Right cardiac atrium (tissue), 5 donors: ENCODE results near the gene ZNF771. TPM values are rescaled to one million over a fixed set of nuclear protein-coding genes. Genes with fewer than 3 reads are reported as not detected.

Experiments
- ATAC-seq, 2 donors: fragments of 200-7000 bp; cut with Tn5 transposase; one replicate each; pipeline versions ENCODE4 v1.8.0 to v1.9.1; 2020; ENCODE audit warnings: moderate library complexity in 2 of 2, mild to moderate bottlenecking in 1 of 2
- DNase-seq, 3 donors: peaks; one replicate each; pipeline ENCODE4 v3.0.0-alpha.2; 2020
- H3K27ac ChIP-seq: one replicate; pipeline ENCODE4 v1.5.1; 2013; ENCODE audit warnings: mild to moderate bottlenecking, low read length, control low read depth, moderate library complexity
- H3K27me3 ChIP-seq: one replicate; pipeline ENCODE4 v1.6.1; 2013; ENCODE audit not compliant: control insufficient read depth, insufficient read depth
- H3K4me1 ChIP-seq: one replicate; pipeline ENCODE4 v1.6.1; 2013; ENCODE audit warnings: low read length; ENCODE audit not compliant: control insufficient read depth, insufficient read depth
- H3K4me3 ChIP-seq: one replicate; pipeline ENCODE4 v1.5.1; 2013; ENCODE audit warnings: low read length, control low read depth
- H3K9me3 ChIP-seq: one replicate; pipeline ENCODE4 v1.6.1; 2013; ENCODE audit warnings: low read length; ENCODE audit not compliant: control insufficient read depth
- WGBS: extraction: QIAGEN DNeasy Blood & Tissue Kit; methylation state at CpG from one replicate; pipeline ENCODE4 v1.1.7; 2013; 5-methylcytosine and 5-hydroxymethylcytosine counted together
- intact Hi-C, 4 donors: fragments of 100-400 bp; cut with DNase I; formaldehyde crosslinking; loops; one replicate each; pipeline versions ENCODE4 v1.11.0 to v1.14.0; 2022 to 2023
- polyA plus RNA-seq: library from polyadenylated mRNA; stranded (reverse); fragments of 200-250 nt; gene quantifications from one replicate; pipeline ENCODE4 v1.2.3, GENCODE V29; 2013
- total RNA-seq, 4 donors: library from RNA; stranded (reverse); fragmentation: NEBNext Ultra II Directional; extraction: Animal tissue kit (Norgen Biotek cat#: 25700); gene quantifications; one replicate each; pipeline ENCODE4 v1.2.1, GENCODE V29; 2021
- donor health status: healthy with polysubstance abuse.
- donor health status: DM: no; HTN: yes; CAD: no.
- donor health status: DM: no; HTN: no; CAD: no.
- donor health status: DM: no; HTN: yes; CAD: no; lungs with severe emphysema.
- donor health status: DM: yes; HTN: yes; CAD: no.

ZNF771 gene
- total and polyA plus RNA-seq, 5 donors, result 4.4 to 11.9 (median 6.6) TPM

- Histone ChIP-seq H3K27me3 (no peaks in the 10 kb centered on the region), H3K9me3 (no peaks in the 10 kb centered on the region), H3K4me1 (peaks cover 10% of the 10 kb centered on the region), H3K4me3 (peak overlapping the region; percentile 98), H3K27ac (peak overlapping the region; percentile 53)
- WGBS, result 2% methylated on average over 8 of the region's 8 CpGs
- DNase-seq, result peak; percentile 45 to 61 (median 53)
- intact Hi-C loops, result no loop called here
- no peak for ATAC-seq
These were observed 39.1 kb upstream of the ZNF771 start for GRCh38 chr16:30368122-30368791.

GRCh38 chr16:30368792-30369090 lies 38.7 kb upstream of the ZNF771 start:
- ATAC-seq (no peak), DNase-seq (no peak)
- WGBS, result 6% methylated on average over 4 of the region's 4 CpGs
- intact Hi-C loops, result no loop called here
- H3K27me3 ChIP-seq, result no peaks in the 10 kb centered on the region
- no peaks in the 10 kb centered on the region for H3K9me3 ChIP-seq
- H3K27ac ChIP-seq, result peak overlapping the region; percentile 53
- H3K4me3 ChIP-seq, result peak overlapping the region; percentile 98
- peaks cover 10% of the 10 kb centered on the region for H3K4me1 ChIP-seq

GRCh38 chr16:30369091-30369937 lies 38.1 kb upstream of the ZNF771 start:
- Histone ChIP-seq H3K27me3 (no peaks in the 10 kb centered on the region), H3K4me1 (peaks cover 10% of the 10 kb centered on the region), H3K27ac (peak overlapping the region; percentile 53), H3K4me3 (peak overlapping the region; percentile 98), H3K9me3 (no peaks in the 10 kb centered on the region)
- DNase-seq (peak in 2 of 3 donors; percentile 68 to 73), ATAC-seq (no peak)
- under 1% methylated on average over 45 of the region's 45 CpGs for WGBS
- intact Hi-C loops, result no loop called here

- DNase-seq (no peak), ATAC-seq (no peak)
- Histone ChIP-seq H3K27me3 (no peaks in the 10 kb centered on the region), H3K9me3 (no peaks in the 10 kb centered on the region), H3K27ac (peak overlapping the region; percentile 53), H3K4me1 (peaks cover 10% of the 10 kb centered on the region), H3K4me3 (peak overlapping the region; percentile 98)
- 1% methylated on average over 75 of the region's 76 CpGs for WGBS
- intact Hi-C loops, result no loop called here
These were observed 37.4 kb upstream of the ZNF771 start for GRCh38 chr16:30369938-30370455.

- intact Hi-C loops, result no loop called here
- peak; percentile 95 for ATAC-seq
- DNase-seq, result peak; percentile 96 to 98 (median 98)
- under 1% methylated on average over 40 of the region's 40 CpGs for WGBS
- Histone ChIP-seq H3K4me3 (peak within 1 kb of the TSS; percentile 98), H3K27me3 (no peaks in the 10 kb centered on the region), H3K9me3 (no peaks in the 10 kb centered on the region), H3K27ac (peak within 1 kb of the TSS; percentile 90), H3K4me1 (peaks cover 10% of the 10 kb centered on the region)
These were observed 36.8 kb upstream of the ZNF771 start, which contains the start of gene TBC1D10B for GRCh38 chr16:30370456-30371247. TSS of gene TBC1D10B (minus strand) at chr16:30370494. CDS start at chr16:30370183, 311 bp downstream.

- ATAC-seq, result no peak
- H3K4me1 ChIP-seq, result peaks cover 10% of the 10 kb centered on the region
- no peaks in the 10 kb centered on the region for H3K27me3 ChIP-seq
- intact Hi-C loops, result no loop called here
- WGBS, result 20% methylated on average over 11 of the region's 11 CpGs
- H3K9me3 ChIP-seq, result no peaks in the 10 kb centered on the region
- peak overlapping the region; percentile 30 for H3K4me3 ChIP-seq
- peak overlapping the region; percentile 90 for H3K27ac ChIP-seq
- DNase-seq, result no peak
These were observed 36.1 kb upstream of the ZNF771 start for GRCh38 chr16:30371248-30371816.

- no peak overlapping the region for H3K4me3 ChIP-seq
These were observed 35.2 kb upstream of the ZNF771 start for GRCh38 chr16:30372038-30372712.

GRCh38 chr16:30372725-30373124 lies 34.7 kb upstream of the ZNF771 start:
- no peak overlapping the region for H3K4me3 ChIP-seq
- H3K27me3 ChIP-seq, result no peaks in the 10 kb centered on the region
- ATAC-seq (no peak), DNase-seq (peak in 1 of 3 donors; percentile 24)
- no peak overlapping the region for H3K27ac ChIP-seq
- WGBS, result 84% methylated on average over 5 of the region's 5 CpGs
- H3K4me1 ChIP-seq, result peaks cover 5% of the 10 kb centered on the region
- intact Hi-C loops, result no loop called here
- no peaks in the 10 kb centered on the region for H3K9me3 ChIP-seq

More at GRCh38 chr16:30372038-30372712, 35.2 kb upstream of the ZNF771 start:
- WGBS, result 66% methylated on average over 6 of the region's 6 CpGs
- peak in 1 of 3 donors; percentile 38 for DNase-seq
- peak overlapping the region; percentile 90 for H3K27ac ChIP-seq
- no peaks in the 10 kb centered on the region for H3K9me3 ChIP-seq
- intact Hi-C loops, result no loop called here
- no peaks in the 10 kb centered on the region for H3K27me3 ChIP-seq
- H3K4me1 ChIP-seq, result peaks cover 10% of the 10 kb centered on the region
- no peak for ATAC-seq

- 85% methylated on average over 6 of the region's 6 CpGs for WGBS
- ATAC-seq (no peak), DNase-seq (peak in 1 of 3 donors; percentile 44)
- H3K4me3 ChIP-seq, result no peak within 1 kb of the TSS
- no peak within 1 kb of the TSS for H3K27ac ChIP-seq
- intact Hi-C loops, result no loop called here
- H3K9me3 ChIP-seq, result no peaks in the 10 kb centered on the region
- H3K27me3 ChIP-seq, result no peaks in the 10 kb centered on the region
- H3K4me1 ChIP-seq, result peaks cover 6% of the 10 kb centered on the region
These were observed 32.9 kb upstream of the ZNF771 start, which contains the start of gene MYL11 for GRCh38 chr16:30374538-30374937. TSS of gene MYL11 (plus strand) at chr16:30374802. CDS start at chr16:30374858, 56 bp downstream.

GRCh38 chr16:30375864-30376263 lies 31.5 kb upstream of the ZNF771 start:
- 88% methylated on average over 8 of the region's 8 CpGs for WGBS
- Histone ChIP-seq H3K4me3 (no peak overlapping the region), H3K27ac (no peak overlapping the region)

More at GRCh38 chr16:30375864-30376263, 31.5 kb upstream of the ZNF771 start:
- ATAC-seq (no peak), DNase-seq (peak in 1 of 3 donors; percentile 39)
- no peaks in the 10 kb centered on the region for H3K9me3 ChIP-seq
- no peaks in the 10 kb centered on the region for H3K27me3 ChIP-seq
- peaks cover 6% of the 10 kb centered on the region for H3K4me1 ChIP-seq
- intact Hi-C loops, result no loop called here
